SH-SY5Y (cell line): ENCODE data around the gene PCED1A.

ENCODE experiments used
- GATA2 ChIP-seq: IDR thresholded peaks from 2 replicates; pipeline ENCODE4 v1.6.1; 2011; ENCODE audit warnings: mild to moderate bottlenecking, low read depth, low read length
- GATA3 ChIP-seq: IDR thresholded peaks from 2 replicates; pipeline ENCODE4 v1.6.1; 2011; ENCODE audit warnings: low read depth, mild to moderate bottlenecking, low read length, moderate library complexity

- TF ChIP-seq GATA2 (no peak), GATA3 (no peak)
Observed at GRCh38 chr20:2838847-2839671, 1.4 kb downstream of the PCED1A start.
